ENCODE measurements around the gene SOX11.

The SOX11 gene

DNA sequence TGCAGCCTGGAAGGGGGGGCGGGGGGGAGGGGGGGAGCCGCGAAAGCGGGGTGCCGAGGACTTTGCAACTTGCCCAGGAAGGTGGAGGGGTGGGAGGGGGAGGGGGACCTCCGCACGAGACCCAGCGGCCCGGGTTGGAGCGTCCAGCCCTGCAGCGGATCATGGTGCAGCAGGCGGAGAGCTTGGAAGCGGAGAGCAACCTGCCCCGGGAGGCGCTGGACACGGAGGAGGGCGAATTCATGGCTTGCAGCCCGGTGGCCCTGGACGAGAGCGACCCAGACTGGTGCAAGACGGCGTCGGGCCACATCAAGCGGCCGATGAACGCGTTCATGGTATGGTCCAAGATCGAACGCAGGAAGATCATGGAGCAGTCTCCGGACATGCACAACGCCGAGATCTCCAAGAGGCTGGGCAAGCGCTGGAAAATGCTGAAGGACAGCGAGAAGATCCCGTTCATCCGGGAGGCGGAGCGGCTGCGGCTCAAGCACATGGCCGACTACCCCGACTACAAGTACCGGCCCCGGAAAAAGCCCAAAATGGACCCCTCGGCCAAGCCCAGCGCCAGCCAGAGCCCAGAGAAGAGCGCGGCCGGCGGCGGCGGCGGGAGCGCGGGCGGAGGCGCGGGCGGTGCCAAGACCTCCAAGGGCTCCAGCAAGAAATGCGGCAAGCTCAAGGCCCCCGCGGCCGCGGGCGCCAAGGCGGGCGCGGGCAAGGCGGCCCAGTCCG is 540 bp downstream of the SOX11 start:
- FAIRE-seq = no peak

- FAIRE-seq = no peak
Observed at GRCh38 chr2:5693287-5694201, 1.4 kb downstream of the SOX11 start.

- no peak for FAIRE-seq
Observed at GRCh38 chr2:5694306-5694705, 2.1 kb downstream of the SOX11 start.

- FAIRE-seq = no peak
Observed at GRCh38 chr2:5695654-5696403, 3.6 kb downstream of the SOX11 start.

- no peak for FAIRE-seq
Observed at GRCh38 chr2:5696404-5696944, 4.3 kb downstream of the SOX11 start.

- no peak for FAIRE-seq
Observed at GRCh38 chr2:5696945-5697521, 4.8 kb downstream of the SOX11 start.

DNA sequence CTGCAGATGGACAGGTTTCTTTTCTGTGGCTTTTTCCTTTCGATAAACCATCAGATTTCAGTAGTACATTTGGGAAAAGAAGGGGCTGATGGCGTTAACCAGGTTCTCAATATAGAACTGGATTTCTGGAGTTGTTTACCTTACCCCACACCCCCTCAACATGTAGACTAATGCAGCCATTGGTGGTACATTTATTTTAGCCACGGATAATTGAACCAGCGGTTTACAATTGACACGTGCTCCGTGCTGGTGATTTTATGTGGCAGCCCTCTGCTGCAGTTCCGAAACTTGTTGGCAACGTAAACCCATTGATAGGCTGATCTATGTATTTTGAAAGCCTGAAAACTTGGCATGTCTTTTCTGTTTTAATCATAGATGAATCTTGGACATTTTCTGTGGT is 5.4 kb downstream of the SOX11 start:
- FAIRE-seq = no peak

GRCh38 chr2:5698134-5698533 is 6.0 kb downstream of the SOX11 start:
- no peak for FAIRE-seq

DNA sequence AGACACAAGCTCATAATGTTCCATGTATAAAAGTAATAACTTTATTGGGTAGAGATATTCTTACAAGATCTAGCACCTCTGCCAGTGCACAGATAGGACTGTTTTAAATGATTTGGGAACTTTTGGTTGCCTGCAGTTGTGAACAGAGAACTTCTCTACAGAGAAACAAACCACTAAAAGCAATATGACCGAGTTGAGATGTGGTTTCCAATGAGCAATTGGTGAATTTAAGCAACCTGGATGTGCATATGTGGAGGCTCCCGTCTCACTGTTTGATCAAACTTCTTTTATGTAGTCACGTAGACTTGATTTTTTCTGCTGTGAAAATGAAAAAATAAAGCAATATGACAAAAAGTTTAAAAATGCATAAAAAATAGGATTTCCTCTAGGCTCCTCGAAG is 7.8 kb downstream of the SOX11 start:
- no peak for FAIRE-seq

DNA sequence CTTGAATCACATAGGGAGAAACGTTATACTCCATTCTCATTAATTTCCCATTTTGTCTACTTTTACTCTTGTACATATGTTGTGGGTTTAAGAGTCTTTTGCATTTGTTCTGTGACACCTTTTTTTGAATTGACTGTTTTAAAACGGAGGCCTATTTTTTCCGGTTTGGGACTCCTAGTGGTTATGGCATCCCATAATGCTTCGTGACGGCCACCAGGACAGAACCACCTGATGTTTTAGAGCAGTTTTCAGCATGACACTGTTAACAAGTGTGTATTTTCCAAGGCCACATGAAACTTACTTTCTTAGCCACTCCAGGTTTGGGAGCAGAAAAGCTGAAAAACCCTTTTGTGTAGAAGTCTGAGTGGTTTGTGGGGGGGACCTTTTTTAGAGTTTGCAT is 8.4 kb downstream of the SOX11 start:
- no peak for FAIRE-seq

DNA sequence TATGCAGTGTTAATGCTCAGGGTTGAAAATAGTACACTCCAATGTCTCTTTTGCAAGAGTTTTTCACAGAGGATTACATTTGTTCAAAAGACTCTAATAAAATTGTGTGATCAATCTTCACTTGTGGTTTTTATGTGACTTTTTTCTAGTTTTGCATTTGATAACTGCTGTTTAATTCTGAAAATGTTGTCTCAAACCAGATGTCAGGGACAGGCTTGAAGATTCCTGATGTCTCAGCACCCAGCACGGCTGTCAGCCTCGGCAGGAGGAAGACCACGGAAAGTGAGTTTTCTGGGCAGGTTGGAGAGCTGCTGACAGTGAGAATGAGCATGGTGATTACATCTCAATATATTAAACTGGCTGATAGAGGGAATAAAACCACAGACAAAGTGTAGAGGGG is 9.1 kb downstream of the SOX11 start:
- FAIRE-seq = no peak

- no peak for FAIRE-seq
Observed at GRCh38 chr2:5703166-5703565, 11.0 kb downstream of the SOX11 start.

DNA sequence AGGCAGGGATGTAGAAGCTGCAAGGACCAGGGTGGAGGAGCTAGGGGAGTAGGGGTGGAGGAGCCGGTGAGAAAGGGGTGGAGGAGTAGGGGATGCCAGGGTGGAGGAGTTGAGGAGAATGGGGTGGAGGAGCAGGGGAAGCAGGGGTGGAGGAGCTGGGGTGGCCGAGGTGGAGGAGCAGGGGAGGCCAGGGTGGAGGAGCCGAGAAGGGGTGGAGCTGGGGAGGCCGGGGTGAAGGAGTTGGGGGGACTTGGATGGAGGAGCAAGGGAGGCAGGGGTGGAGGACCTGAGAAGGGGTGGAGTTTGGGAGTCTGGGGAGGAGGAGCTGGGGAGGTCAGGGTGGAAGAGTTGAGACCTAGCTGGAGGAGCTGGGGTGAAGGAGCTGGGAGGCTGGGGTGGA is 13.3 kb downstream of the SOX11 start:
- FAIRE-seq = no peak

- FAIRE-seq = no peak
Observed at GRCh38 chr2:5706717-5707455, 14.7 kb downstream of the SOX11 start.

DNA sequence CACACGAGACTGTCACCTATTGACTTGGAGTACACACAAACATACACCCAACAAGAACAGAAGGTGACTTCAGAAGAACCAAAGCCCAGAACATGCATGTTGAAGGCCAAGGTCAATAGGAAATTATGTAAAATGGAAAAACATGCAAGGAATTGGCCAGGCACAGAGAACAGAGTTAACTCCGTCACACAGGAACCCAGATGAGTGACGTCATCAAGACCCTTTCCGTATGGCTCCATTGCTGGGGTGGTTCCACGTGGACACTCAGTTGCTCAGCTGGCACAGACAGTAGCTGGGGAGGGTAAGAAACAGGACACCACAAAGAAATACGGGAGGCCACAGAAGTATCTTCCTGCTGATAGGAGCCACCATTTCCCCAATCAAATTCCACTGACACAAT is 18.4 kb downstream of the SOX11 start:
- no peak for FAIRE-seq

GRCh38 chr2:5713101-5713500 is 20.9 kb downstream of the SOX11 start:
- FAIRE-seq = no peak

DNA sequence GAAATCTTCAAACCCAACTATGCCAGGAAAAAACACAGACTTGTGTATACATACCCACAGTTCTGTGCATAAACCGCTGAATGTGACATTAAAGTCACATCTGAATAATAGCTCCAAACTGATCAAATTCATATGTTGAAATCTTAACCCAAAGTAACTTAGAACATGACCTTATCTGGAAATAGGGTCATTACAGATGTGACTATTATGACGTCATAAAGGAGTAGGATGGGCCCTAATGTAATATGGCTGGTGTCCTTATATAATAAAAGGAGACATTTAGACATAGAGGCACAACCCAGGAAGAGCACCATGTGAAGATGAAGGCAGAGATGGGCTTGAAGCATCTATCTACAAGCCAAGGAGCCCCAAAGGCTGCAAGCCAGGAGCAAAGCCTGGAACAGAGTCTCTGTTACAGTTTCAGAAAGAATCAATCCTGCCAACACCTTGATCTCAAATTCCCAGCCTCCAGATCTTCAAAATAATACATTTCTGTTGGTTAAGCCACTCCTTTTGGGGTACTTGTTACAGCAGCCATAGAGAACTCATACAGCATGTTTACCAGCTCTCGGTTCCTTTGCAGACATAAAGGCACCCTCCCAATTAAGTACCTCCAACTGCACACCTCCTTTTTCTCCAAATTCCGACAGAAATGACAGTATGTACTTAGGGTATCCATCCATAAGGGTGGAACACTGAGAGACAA is 27.6 kb downstream of the SOX11 start:
- no peak for FAIRE-seq

DNA sequence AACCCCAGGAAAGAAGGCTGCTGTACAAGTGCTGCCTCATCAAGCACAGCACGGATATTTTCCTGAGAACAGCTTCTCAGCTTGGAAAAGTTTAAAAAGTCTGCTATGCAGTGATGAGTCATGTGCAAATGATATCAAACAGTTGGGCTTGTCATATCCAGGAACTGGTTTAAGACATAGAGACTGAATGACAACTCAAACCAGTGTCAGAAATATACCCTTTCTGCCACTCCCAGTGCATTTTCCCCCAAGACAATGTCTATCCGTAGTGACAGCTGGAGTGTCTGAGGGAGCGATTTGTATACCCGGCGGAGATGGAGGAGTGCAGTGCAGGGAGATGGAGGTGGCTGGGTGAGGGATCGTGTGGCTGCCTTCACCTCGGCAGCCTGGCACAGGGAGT is 28.2 kb downstream of the SOX11 start:
- FAIRE-seq = no peak

GRCh38 chr2:5722236-5722635 is 30.1 kb downstream of the SOX11 start:
- no peak for FAIRE-seq

DNA sequence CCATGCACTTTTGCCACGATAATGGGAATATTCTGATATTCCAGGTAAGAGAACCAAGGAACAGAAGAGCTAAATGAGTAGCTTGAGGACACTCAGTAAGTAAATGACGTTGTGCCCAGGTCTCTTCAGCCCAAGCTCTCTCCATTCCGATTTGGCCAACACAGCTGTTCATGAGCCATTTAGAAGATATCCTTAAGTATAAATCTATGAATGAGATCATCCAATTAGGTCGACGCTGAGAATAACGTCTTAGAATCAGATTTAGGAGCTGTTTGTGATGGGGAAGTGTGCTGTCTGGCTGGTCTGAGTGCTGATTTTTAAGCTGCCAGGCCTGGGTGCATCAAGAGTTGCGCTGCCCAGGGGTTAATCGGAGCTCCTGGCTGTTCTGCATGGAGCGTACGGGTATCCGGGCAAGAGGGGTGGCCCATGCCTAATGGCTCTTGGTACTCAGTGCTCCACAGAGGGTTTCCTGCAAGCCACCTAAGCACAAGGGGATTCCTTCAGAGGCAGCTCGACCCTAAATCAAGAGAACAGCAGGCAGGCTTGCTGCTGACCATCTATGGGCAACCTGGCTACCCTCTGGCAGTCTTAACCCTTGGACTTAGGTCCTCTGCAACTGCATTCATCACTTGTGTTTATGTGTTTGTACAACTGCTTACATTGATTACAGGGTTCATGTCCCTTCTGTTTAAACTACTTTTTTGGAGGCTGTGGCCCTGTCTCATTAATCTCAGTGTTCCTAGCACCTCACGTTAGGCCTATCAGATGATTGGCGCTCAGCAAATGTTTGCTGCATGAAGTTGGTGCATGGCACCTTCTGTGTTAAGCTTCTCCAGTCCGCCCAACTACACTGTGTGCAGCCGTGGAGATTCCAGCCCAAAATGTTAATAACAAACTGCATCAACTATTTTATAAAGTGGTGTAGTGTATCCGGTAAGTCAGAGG is 31.9 kb downstream of the SOX11 start:
- FAIRE-seq = no peak
